K562 (cell line): ENCODE data around the gene OBSL1.

ENCODE experiments used
- MXI1 ChIP-seq: IDR thresholded peaks from 2 replicates; pipeline ENCODE4 v1.6.1; 2011; ENCODE audit warnings: low read depth, mild to moderate bottlenecking, improper control_type of control experiment, low read length
- SPI1 ChIP-seq: IDR thresholded peaks from 2 replicates; pipeline ENCODE4 v1.6.1; 2011; ENCODE audit warnings: low read depth, low read length, control low read depth, borderline replicate concordance
- SRF ChIP-seq, 2 experiments: fragments of 250-450, 450-650 bp in 1 of 2; sonication (Bioruptor Pico) in 1 of 2; sonication (generic) in 1 of 2; formaldehyde crosslinking; IDR thresholded peaks; 2 replicates each; pipeline versions ENCODE4 v1.5.0 to v1.5.1; 2020 to 2022; ENCODE audit warnings: mild to moderate bottlenecking in 1 of 2, missing genetic modification reagents in 1 of 2
- ZNF584 ChIP-seq: fragments of 200-800 bp; sonication (Bioruptor generic); IDR thresholded peaks from 2 replicates; pipeline ENCODE4 v1.6.1; 2016; ENCODE audit warnings: low read depth, mild to moderate bottlenecking, missing genetic modification characterization, missing compliant biosample characterization

DNA sequence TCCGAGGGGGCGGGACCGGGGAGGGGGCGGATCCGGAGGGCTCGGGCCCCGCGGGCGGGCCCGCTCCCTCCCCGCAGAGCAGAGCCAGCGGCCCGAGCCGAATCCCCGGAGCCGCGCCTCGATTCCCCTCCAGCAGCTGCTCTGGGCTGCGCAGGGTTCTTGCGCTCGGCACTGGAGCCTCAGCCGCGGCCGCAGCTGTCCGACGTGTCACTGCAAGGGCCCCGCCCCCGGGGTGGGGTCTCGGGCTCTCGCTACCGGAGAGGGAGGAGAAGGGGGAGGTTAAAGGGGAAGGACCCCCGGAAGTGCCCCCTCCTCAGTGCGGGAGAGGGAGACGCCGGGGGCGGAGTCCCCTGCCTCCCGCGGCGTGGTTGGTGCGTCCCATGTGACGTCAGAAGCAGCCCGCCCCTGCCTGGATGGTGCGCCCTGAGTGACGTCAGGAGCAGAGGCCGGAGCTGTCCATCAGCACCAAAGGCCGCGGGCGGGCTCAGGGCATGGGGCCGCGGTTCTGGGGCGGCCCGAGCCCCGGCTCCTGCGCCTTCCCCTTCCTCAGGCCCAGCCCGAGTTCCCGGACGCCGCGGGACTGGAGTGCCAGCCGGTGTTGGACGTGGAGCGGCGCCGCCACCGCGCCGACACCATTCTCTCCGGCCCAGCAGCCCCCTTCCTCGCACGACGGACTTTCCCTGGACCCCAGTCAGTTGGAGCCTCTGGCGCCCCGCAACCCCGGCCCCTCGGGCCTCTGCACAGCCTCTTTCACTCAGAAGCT is 27.6 kb downstream of the OBSL1 start, which contains the start of the genes CHPF and TMEM198:
- no peak for TF ChIP-seq SPI1
- peak in 1 of 2 experiments; percentile 78; a peak in 2 of 4 replicates for TF ChIP-seq SRF (CRISPR knock-in tag; IDR thresholded peaks at IDR 0.05)
- no peak for TF ChIP-seq ZNF584
- no peak for TF ChIP-seq MXI1
